Epidermal melanocyte (primary cell): ENCODE results near the gene GRIN2B.

Source experiments
- DNase-seq: peaks from one replicate; pipeline ENCODE4 v3.0.0; 2011; ENCODE audit warnings: low spot score; ENCODE audit not compliant: insufficient read length

GRIN2B gene

GRCh38 chr12:13957576-13957975 lies 23.8 kb downstream of the GRIN2B start:
- DNase-seq, result no peak

- no peak for DNase-seq
Measured at GRCh38 chr12:13956060-13956590, 25.3 kb downstream of the GRIN2B start.

- no peak for DNase-seq
Measured at GRCh38 chr12:13952096-13952495, 29.3 kb downstream of the GRIN2B start.

- DNase-seq, result no peak
Measured at GRCh38 chr12:13950502-13950901, 30.9 kb downstream of the GRIN2B start.

- no peak for DNase-seq
Measured at GRCh38 chr12:13948621-13949020, 32.8 kb downstream of the GRIN2B start.

GRCh38 chr12:13947276-13947946 lies 34.0 kb downstream of the GRIN2B start:
- no peak for DNase-seq

- no peak for DNase-seq
Measured at GRCh38 chr12:13945641-13946040, 35.8 kb downstream of the GRIN2B start.

GRCh38 chr12:13945236-13945635 lies 36.2 kb downstream of the GRIN2B start:
- no peak for DNase-seq

- no peak for DNase-seq
Measured at GRCh38 chr12:13942826-13943225, 38.6 kb downstream of the GRIN2B start.

- peak; percentile 19 for DNase-seq
Measured at GRCh38 chr12:13941258-13942249, 39.8 kb downstream of the GRIN2B start.

GRCh38 chr12:13940335-13940865 lies 41.0 kb downstream of the GRIN2B start:
- no peak for DNase-seq

- DNase-seq, result no peak
Measured at GRCh38 chr12:13937735-13938134, 43.7 kb downstream of the GRIN2B start.

- DNase-seq, result no peak
Measured at GRCh38 chr12:13935169-13935568, 46.2 kb downstream of the GRIN2B start.
